TTC549 (cell line): ENCODE data around the gene SLC28A1.
"Not testable (repeated sequence)": the region's sequence is repeated elsewhere in the genome, so short reads cannot be mapped to it uniquely, and the experiment has no call there.

Source experiments
- FAIRE-seq: peaks from 2 replicates; lab custom pipeline; 2012; peaks lifted over from hg19 to GRCh38; lab: Jason Lieb, UNC

SLC28A1 gene

GRCh38 chr15:84973492-84974460, 89.3 kb downstream of the SLC28A1 start:
- FAIRE-seq = no peak

DNA sequence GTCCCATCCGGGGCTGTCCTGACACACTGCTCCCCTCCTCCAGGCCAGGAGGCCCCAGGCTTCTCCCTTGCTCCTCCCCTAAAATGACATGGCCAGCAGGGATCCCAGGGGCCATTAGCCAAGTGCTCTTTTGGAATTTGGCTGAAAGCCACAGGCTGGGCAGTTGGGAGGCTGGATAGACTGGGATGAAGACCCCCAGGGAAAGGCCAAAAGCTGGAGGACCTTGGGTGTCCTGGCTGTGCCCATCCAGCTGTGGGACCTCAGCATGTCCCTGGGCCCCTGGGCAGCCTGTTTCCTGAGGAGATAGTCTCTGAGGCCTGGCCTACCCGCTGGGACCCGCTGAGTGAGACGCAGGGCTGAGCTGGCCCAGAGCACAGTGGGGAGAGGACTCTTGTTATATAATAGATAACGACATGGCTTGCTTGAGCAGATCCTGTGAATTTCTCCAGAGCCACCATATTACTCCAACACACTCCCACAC, 91.4 kb downstream of the SLC28A1 start:
- FAIRE-seq = no peak

DNA sequence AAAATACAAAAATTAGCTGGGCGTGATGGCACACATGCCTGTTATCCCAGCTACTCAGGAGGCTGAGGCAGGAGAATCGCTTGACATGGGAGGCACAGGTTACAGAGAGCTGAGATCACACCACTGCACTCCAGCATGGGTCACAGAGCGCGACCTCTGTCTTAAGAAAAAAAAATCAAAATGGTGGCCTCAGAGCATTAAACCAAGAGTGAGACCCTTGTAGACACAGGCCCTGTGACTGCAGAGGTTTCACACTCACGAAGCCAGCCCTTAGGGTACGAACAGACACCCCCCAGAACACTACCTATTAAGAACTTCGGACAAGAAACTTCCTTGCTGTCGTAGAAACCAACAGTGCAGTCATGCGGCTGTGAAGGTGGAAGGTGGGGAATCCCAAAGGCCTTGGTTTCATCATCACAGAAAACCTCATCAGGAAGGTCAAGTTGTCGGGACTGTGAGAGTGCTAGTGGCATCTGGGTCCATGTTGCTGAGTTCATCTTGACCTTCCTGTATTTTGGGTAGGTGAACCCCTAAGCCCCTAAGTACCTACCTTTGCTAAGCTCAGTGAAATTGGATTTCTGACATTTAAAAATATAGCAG, 92.4 kb downstream of the SLC28A1 start:
- no peak for FAIRE-seq

GRCh38 chr15:84979651-84980050, 95.2 kb downstream of the SLC28A1 start:
- no peak for FAIRE-seq

DNA sequence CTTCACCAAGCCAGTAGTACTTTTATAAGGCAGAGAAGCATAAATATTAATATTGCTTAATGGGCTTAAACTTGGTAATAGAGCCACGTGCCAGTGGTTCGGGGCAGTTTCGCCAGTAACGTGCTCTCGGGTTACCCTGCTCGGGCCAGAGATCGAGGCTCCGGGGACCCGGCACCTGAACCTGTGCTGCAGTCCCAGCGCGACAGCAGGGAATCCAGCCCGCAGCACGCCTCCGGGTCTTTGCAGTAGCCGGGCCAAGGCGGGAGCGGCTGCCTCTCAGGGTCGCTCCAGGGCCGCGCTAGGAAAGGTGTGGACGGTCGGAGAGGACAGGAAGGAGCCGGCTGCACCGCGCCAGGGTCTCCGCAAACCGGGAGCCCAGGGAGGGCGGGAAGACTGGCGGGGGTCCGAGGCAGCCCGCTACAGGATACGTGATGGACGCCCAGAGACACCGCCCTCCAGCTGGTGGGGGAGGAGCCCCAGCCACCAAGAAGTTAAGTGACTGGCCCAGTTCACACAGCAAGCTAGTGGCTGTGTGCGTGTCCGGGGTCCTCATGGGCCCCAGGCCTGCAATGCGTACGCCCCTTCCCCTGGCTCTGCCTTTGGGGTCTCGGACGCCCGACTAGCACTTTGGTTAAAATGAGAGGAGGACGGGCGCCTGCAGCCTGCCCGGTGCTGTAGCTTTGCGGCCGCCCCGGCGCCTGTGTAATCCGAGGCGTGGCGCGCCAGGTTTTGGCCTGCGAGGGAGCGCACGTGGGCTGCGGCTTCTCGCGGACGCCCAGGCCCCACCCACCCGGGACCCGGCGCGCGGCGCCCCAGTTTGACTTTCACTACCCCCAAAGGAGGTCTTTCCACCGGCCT, 96.0 kb downstream of the SLC28A1 start:
- no peak for FAIRE-seq

DNA sequence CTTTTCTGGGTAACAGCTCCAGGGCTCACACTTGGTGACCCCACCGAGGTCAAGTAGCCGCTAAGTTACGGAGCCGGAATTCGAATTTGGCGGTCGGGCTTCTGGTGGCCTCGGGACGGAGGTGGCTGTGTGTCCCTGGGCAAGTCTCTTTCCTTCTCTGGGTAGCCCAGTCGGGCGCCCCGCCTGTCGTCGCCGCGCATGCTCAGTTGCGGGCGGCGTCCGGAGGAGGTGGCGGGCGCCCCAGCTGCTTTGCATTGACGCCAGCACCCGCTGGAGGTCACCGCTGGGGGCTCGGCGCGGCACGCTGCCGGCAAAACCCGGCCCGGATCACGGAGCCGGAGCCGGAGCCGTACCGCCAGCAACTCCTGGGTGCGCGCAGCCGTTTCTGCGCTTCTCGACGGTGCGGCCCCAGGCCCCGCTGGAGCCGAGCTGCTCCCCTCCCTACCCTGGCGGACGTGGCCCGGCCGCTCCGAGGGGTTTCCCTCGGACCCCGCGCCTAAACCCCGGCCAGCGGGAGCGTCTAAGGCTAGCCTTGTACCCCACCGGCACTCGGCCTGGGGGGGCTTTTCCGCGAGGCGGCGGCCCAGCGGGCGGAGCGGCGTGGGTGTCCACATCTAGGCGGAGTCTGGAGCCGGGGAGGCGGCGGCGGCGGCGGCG, 96.7 kb downstream of the SLC28A1 start:
- FAIRE-seq = no peak

DNA sequence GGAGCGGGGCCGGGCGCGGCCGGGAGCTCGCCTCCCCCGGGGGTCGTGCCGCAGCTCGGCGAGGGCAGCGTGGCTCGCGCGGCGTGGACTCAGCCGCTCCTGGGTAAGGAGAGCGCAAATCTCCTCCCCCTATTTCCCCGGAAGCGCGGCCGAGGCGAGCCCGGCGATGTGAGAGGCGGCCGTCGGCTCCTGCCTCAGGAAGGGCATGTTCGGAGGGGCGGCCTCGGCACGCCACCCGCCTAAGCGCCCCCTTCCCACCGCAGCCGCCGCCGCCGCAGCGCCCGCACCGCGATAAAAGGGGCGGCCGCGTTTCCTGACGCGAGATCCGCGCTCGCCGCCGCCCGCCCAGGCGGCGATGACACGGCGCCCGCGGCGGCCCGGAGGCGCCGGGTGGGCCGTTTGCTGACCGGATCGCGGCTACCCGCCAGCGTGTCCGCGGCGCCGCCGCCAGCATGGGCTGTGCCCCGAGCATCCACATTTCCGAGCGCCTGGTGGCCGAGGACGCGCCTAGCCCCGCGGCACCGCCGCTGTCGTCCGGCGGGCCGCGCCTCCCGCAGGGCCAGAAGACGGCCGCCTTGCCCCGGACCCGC, 97.3 kb downstream of the SLC28A1 start, which contains the start of gene PDE8A:
PDE8A (plus strand) TSS at position 146 of the 590 bp plus-strand sequence; CDS start at position 453, 307 bp downstream.
- no peak for FAIRE-seq

DNA sequence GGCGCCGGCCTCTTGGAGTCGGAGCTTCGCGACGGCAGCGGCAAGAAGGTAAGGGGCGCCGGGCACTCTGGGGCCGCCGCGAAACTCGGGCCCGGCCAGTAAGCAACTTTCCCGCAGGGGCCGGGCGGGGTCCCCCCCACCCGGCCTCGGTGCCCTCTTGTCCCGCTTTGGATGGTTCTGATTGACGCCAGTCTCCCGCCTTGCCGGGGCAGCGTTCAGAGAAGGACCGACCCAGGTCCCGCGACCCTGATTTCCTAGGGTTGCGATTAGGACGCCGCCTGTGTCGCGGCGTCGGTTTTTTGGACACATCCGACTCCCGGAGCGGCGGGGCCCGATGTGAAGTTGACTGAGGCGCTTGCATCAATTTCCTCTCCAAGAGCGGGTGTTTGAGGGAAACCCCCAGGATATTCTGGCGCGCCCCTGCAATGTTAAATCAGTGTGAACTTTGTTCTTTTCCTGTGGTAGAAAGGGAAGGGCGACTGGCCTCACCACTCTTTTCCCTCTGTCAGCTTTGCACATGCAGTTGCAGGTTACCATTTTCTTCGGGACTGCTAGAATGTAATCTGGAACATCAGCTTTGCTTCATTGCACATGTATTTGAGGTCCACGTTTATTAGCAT, 97.9 kb downstream of the SLC28A1 start:
- FAIRE-seq = no peak

DNA sequence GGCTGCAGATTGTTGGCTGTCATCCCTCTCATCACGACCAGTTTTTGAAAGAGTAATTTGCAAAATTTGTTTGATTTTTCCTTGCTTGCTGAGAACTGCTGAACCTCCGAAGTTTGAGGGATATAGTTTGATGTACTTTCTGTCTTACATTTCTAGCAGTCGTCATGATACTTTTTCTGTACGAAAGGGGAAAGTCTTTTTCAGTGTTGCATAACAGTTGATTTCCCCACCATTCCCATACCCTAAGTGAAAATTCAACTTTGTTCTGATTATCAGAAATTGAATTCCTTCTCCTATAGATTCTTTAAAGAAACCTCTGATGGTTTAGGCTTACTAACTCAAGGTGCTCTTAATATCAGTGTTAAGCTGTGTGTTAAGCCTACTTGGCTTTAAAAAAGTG, 98.8 kb downstream of the SLC28A1 start:
- FAIRE-seq = no peak

- no peak for FAIRE-seq
Observed at GRCh38 chr15:84983711-84984110, 99.2 kb downstream of the SLC28A1 start.

- no peak for FAIRE-seq
Observed at GRCh38 chr15:84985158-84985557, 100.7 kb downstream of the SLC28A1 start.

- not testable (repeated sequence) for FAIRE-seq
Observed at GRCh38 chr15:84987351-84987750, 102.9 kb downstream of the SLC28A1 start.

GRCh38 chr15:84987949-84988624, 103.6 kb downstream of the SLC28A1 start:
- FAIRE-seq = no peak

- FAIRE-seq = no peak
Observed at GRCh38 chr15:84988909-84989644, 104.6 kb downstream of the SLC28A1 start.

DNA sequence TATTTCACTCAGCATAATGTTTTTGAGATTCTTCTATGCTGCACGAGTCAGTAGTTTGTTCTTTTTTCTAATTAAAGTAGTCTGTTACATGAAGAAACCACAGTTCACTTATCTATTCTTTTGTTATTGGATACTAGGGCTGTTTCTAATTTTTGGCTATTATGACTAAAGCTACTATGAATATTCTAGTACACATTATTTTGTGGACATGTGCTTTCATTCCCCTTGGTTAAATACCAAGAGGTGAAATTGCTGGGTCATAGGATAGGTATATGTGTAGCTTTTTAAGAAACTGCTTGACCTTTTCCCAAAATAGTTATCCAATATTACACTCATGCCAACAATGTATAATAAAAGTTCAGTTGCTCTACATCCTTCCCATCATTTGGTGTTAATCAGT, 106.0 kb downstream of the SLC28A1 start:
- FAIRE-seq = no peak

GRCh38 chr15:84991014-84991712, 106.7 kb downstream of the SLC28A1 start:
- no peak for FAIRE-seq

GRCh38 chr15:84992157-84992944, 107.9 kb downstream of the SLC28A1 start:
- no peak for FAIRE-seq
